ENCODE data around the gene AFF3.

GRCh38 chr2:99771681-99772333 lies 370.6 kb downstream of the AFF3 start:
- TF ChIP-seq POLR2A (IDR thresholded peaks at IDR 0.05) (no peak), CTCF (IDR thresholded peaks at IDR 0.05) (no peak)

Measured in stomach (tissue), 4 donors.